Stimulated activated CD8-positive, alpha-beta memory T cell treated with anti-CD3 and anti-CD28 coated beads, Interleukin-4, amount 100 ng/mL, for 1 hour (primary cell): ENCODE data around the gene HEXIM1.

Source experiments
- DNase-seq, 2 donors: peaks; one replicate each; pipeline ENCODE4 v3.0.0-alpha.2; 2020; ENCODE audit warnings: low read depth in 2 of 2, low spot score in 1 of 2

The HEXIM1 gene

GRCh38 chr17:45171338-45172231 lies 23.3 kb downstream of the HEXIM1 start:
- DNase-seq: no peak

- DNase-seq: no peak
Measured at GRCh38 chr17:45172232-45172540, 23.9 kb downstream of the HEXIM1 start.

GRCh38 chr17:45172541-45173286 lies 24.4 kb downstream of the HEXIM1 start:
- DNase-seq: no peak

- DNase-seq: no peak
Measured at GRCh38 chr17:45175759-45176115, 27.5 kb downstream of the HEXIM1 start.

GRCh38 chr17:45177563-45177962 lies 29.3 kb downstream of the HEXIM1 start:
- no peak for DNase-seq

DNA sequence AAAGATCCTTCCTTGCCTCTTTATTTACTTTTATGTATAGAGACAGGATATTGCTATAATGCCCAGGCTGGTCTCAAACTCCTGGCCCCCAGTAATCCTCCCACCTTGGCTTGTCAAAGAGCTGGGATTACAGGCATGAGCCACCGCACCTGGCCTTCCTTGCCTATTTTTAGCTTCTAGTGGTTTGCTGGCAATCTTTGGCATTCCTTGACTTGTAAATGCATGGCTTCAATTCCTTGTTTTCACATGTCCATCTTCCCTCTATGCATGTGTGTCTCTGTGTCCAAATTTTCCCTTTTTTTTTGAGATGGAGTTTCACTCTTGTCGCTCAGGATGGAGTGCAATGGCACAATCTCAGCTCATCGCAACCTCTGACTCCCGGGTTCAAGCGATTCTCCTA lies 35.9 kb downstream of the HEXIM1 start:
- no peak for DNase-seq

- DNase-seq: no peak
Measured at GRCh38 chr17:45186801-45187354, 38.6 kb downstream of the HEXIM1 start.

DNA sequence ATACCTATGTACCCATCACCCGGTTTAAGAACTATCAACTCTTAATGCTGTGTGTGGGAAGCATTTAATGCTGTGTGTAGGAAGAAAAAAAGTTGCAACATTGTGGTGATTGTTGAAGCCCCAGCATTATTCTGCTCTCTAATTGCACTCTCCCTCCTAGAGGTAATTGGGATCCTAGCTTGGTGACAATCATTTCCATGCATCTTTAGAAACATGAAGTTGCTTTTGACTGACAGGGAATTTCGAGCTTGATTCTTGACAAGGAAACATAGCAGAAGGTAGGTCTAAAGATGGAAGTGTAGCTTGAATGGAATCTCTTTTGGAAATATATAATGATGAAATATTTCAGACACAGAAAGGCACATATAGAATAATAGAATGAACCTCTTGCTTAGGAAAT lies 40.7 kb downstream of the HEXIM1 start:
- no peak for DNase-seq

- no peak for DNase-seq
Measured at GRCh38 chr17:45190503-45191255, 42.4 kb downstream of the HEXIM1 start.

- DNase-seq: no peak
Measured at GRCh38 chr17:45195424-45195823, 47.1 kb downstream of the HEXIM1 start.

- DNase-seq: no peak
Measured at GRCh38 chr17:45197108-45197507, 48.8 kb downstream of the HEXIM1 start.

DNA sequence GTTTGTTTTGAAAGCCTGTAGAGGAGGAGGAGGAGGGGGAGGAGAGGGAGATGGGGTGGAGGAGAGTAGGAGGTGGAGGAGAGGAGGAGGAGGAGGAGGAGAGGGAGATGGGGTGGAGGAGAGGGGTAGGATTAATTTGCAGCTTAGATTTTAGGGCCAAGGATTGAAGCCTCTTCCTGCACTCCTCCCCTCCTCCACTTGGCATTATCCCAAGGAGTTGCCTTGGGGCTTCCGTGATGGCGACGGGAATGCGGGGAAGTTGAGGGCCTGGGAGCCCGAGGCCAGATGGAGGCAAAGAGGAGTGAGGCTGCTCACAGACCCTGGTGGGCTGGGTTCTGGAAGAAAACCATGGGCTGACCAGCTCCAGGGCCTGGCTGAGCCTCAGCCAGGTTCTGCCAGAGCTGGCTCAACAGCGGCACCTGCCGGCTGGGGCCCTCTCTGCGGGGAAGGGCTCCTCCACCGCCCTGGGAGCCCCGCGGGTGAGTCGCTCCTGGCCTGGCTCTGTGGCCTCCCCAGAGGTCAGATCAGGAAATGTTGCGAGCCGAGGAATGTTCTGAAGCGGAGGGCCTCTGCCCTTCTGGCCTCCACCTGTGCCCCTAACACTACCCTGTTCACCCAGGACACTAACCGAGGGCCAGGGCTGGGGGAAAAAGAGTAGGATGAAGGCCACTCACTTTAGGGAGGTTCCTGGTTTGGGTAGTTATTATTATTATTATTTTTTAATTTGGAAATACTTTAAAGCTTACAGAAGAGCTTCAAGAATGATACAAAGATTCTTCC lies 49.5 kb downstream of the HEXIM1 start:
- peak; percentile 68 to 75 for DNase-seq

GRCh38 chr17:45200701-45201100 lies 52.4 kb downstream of the HEXIM1 start:
- DNase-seq: no peak

GRCh38 chr17:45201457-45201856 lies 53.2 kb downstream of the HEXIM1 start:
- DNase-seq: no peak
